HL-60 (cell line): ENCODE results near the gene ARX.

Experiments used
- DNase-seq, 2 experiments: peaks; one replicate each; pipeline ENCODE4 v3.0.0-alpha.2; 2010 to 2020; ENCODE audit warnings: low read depth in 1 of 2, low spot score in 1 of 2
- H3K27ac ChIP-seq: fragments of 250-450 bp; sonication (Bioruptor Pico); replicated peaks from 2 replicates; pipeline ENCODE4 v1.5.1; 2020; ENCODE audit warnings: mild to moderate bottlenecking, moderate library complexity
- H3K27me3 ChIP-seq: fragments of 250-450 bp; sonication (Bioruptor Pico); 2 replicates; pipeline ENCODE4 v1.5.1; 2021; ENCODE audit warnings: mild to moderate bottlenecking, moderate library complexity; ENCODE audit not compliant: insufficient read depth, poor library complexity, severe bottlenecking
- H3K4me3 ChIP-seq: replicated peaks from 2 replicates; pipeline ENCODE4 v1.5.1; 2011; ENCODE audit warnings: mild to moderate bottlenecking, control low read depth, low read length; ENCODE audit not compliant: insufficient read depth
- CTCF ChIP-seq: IDR thresholded peaks from one replicate; pipeline ENCODE4 v1.5.1; 2011; ENCODE audit warnings: low read length, control low read depth, inconsistent platforms; ENCODE audit not compliant: insufficient read depth
- GABPA ChIP-seq: IDR thresholded peaks from 2 replicates; pipeline ENCODE4 v1.6.1; 2012; ENCODE audit warnings: low read depth
- POLR2AphosphoS5 ChIP-seq: IDR thresholded peaks from 2 replicates; pipeline ENCODE4 v1.6.1; 2012; ENCODE audit warnings: low read depth
- REST ChIP-seq: IDR thresholded peaks from 2 replicates; pipeline ENCODE4 v1.6.1; 2012; ENCODE audit warnings: low read depth; ENCODE audit not compliant: insufficient replicate concordance
- SPI1 ChIP-seq: IDR thresholded peaks from 2 replicates; pipeline ENCODE4 v1.6.1; 2012; ENCODE audit warnings: low read depth, mild to moderate bottlenecking, borderline replicate concordance

Gene ARX

GRCh38 chrX:25029288-25029825, 13.6 kb upstream of the ARX start:
- Histone ChIP-seq H3K4me3 (no peak overlapping the region), H3K27me3 (peaks cover 4% of the 10 kb centered on the region), H3K27ac (no peak overlapping the region)
- no peak for DNase-seq
- no peak for TF ChIP-seq GABPA
- TF ChIP-seq CTCF = no peak
- no peak for TF ChIP-seq SPI1
- no peak for TF ChIP-seq POLR2AphosphoS5
- TF ChIP-seq REST = no peak

- TF ChIP-seq CTCF = no peak
- no peak for TF ChIP-seq GABPA
- TF ChIP-seq SPI1 = no peak
- no peak for TF ChIP-seq POLR2AphosphoS5
- no peak for TF ChIP-seq REST
- H3K4me3 ChIP-seq = no peak overlapping the region
- H3K27ac ChIP-seq = no peak overlapping the region
- DNase-seq = no peak
- H3K27me3 ChIP-seq = peaks cover 8% of the 10 kb centered on the region
Measured at GRCh38 chrX:25028726-25029125, 13.0 kb upstream of the ARX start.

- Histone ChIP-seq H3K27ac (no peak overlapping the region), H3K4me3 (no peak overlapping the region), H3K27me3 (peaks cover 27% of the 10 kb centered on the region)
- DNase-seq = no peak
- TF ChIP-seq CTCF (no peak), REST (no peak), SPI1 (no peak), GABPA (no peak), POLR2AphosphoS5 (no peak)
Measured at GRCh38 chrX:25026576-25026975, 10.8 kb upstream of the ARX start.
